Fibroblast of gingiva (primary cell): ENCODE data around the gene ADAMTSL5.
"Not testable (repeated sequence)": the region's sequence is repeated elsewhere in the genome, so short reads cannot be mapped to it uniquely, and the experiment has no call there.

Experiments used
- DNase-seq: peaks from one replicate; pipeline ENCODE4 v3.0.0-alpha.2; 2011; ENCODE audit warnings: low read depth

ADAMTSL5 gene

GRCh38 chr19:1481893-1482360 is 30.9 kb downstream of the ADAMTSL5 start:
- no peak for DNase-seq

- DNase-seq = no peak
These were observed 31.5 kb downstream of the ADAMTSL5 start for GRCh38 chr19:1481224-1481892.

DNA sequence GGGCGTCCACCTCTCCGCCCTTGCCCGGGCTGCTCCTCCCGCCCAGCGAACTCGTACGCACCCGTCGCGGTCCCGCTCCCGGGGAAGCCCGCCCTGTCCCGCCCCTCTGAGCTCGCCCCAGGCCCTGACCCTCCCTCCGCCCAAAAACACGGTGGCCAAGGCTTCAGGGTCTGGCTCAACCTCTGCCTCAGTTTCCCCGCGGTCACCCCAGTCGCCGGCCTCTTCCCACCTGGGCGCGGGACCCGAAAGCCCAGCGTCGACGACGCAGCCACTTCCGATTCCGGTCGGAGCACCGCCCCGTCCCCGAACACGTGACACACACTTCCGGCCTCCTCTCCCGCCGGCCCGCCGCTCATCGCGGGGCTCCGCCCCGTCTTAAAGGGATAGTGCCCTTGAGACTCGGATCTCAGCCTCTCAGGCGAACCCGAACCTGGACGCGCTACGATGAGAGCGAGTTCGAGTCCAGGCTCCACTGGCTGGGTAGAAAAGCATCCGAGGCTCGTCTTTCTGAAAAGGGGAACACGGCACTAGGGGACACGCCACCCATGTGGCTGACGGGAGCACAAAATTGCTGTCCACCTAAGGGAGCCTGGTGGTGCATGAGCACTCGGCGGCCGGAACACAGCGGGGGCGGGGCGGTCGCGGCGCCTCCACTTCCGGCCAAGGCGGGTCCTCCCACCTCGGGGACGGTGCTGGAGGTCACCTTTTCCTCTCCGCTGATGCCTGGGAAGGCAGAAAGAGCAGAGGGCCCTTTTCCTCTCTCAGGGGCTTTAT is 33.7 kb downstream of the ADAMTSL5 start, which contains the start of gene C19orf25:
Gene C19orf25 (minus strand): TSS at position 282 of the 774 bp plus-strand sequence. CDS start 312 bp downstream, outside the sequence.
- DNase-seq = peak; percentile 89

DNA sequence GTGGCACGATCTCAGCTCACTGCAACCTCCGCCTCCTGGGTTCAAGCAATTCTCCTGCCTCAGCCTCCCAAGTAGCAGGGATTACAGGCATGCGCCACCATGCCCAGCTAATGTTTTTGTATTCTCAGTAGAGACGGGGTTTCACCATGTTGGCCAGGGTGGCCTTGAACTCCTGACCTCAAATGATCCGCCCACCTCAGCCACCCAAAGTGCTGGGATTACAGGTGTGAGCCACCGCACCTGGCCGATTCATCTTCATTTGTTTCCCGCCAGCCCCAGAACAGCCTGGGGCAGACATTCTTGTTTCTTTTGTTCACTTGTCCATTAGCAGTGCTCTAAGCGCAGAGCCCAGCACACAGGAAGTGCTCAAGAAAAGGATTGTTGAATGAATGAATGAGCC is 35.8 kb downstream of the ADAMTSL5 start:
- DNase-seq = not testable (repeated sequence)

DNA sequence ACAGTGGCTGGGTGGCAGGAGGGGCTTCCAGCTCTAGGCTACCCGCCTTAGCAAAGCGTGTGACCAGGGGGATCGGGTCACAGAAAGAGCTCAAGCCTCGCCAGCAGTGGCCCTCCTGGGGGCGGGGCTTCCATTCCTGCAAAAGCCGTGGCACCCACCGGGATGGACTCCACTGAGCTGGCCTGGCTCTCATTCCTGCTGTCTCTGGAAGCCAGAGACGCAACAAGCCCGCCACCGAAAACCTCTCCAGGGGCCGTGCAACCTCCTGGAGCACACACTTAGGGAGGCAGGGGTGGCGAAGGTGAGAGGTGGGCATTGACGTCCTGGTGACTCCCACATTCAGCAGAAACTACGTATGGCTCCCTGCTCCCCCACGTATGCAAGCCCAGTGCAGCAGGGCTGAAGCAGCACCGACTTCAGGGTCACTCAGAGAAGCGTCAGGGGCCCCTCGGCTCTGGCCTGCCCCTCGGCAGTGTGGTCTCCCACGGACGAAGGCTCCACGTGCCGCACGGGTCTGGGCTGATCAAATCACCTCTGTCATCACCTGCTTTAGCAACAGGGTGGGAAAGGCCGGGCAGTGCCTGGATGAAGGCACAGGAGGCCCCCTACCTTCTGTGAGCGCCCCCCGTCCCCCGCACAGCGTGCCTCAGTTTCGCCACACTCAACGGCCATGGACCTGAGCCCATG is 36.9 kb downstream of the ADAMTSL5 start:
- no peak for DNase-seq

DNA sequence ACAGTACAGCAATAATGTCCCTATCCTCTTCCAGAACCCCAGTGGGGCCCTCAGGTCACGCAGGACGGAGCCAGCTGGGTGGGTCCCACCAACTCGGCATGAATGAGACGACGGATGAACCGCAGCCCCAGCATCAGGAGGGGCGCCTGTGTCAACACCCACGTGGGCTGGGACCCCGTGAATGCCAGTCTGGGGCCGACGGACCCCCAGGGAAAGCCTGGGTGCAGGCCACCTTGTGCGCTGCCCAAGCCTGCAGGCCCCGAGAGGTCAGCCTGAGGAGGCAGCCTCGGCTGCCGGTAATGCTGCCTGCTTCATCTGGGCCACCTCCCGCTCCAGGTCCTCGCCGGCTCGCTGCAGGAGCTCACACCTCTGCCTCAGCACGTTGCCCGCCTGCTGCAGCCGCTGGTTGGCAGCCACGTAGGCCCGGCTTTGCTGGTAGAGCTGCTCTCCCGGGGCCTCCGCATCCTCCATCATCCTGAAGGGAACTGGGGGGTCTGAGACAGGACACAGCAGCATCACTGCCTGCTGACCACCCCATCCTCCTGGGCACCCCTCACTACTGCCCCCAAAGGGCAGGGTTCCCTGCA is 38.0 kb downstream of the ADAMTSL5 start:
- DNase-seq = no peak

GRCh38 chr19:1474011-1474764 is 38.6 kb downstream of the ADAMTSL5 start:
- no peak for DNase-seq

DNA sequence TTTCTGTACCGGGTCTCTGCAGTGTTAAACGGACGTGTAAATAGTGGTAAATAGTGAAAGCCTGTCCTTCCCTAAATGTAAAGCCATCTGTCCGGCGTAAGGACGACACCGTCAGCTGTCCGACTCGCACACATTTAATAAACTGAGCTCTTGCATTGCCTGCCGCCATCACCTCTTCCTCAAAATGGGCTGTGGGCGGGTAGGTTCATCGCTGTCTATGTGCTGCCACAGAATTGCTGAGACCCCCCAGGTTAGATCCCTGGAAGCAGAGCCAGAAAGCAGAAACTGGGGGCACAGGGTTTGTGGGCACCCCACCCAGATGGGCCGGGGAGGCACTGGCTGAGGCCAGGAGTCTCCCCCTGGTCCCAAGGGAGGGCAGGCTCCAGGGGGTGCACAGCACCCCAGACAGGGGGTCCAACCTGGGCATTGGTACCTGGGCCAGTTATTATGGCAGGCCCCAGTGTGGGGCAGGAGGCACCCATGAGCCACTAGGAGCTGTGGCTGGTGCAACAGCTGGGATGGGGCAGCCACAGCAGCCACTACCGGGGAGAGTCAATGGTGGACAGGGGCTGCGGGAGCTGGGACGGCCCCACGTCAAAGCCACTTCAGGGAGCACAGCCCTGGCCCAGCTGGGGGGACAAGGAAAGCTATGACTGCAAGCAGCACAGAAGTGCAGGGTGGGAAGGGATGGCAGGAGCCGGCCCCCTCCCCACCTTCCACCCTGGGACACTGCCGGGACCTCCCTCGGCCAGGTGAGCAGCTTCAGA is 39.6 kb downstream of the ADAMTSL5 start:
- no peak for DNase-seq

DNA sequence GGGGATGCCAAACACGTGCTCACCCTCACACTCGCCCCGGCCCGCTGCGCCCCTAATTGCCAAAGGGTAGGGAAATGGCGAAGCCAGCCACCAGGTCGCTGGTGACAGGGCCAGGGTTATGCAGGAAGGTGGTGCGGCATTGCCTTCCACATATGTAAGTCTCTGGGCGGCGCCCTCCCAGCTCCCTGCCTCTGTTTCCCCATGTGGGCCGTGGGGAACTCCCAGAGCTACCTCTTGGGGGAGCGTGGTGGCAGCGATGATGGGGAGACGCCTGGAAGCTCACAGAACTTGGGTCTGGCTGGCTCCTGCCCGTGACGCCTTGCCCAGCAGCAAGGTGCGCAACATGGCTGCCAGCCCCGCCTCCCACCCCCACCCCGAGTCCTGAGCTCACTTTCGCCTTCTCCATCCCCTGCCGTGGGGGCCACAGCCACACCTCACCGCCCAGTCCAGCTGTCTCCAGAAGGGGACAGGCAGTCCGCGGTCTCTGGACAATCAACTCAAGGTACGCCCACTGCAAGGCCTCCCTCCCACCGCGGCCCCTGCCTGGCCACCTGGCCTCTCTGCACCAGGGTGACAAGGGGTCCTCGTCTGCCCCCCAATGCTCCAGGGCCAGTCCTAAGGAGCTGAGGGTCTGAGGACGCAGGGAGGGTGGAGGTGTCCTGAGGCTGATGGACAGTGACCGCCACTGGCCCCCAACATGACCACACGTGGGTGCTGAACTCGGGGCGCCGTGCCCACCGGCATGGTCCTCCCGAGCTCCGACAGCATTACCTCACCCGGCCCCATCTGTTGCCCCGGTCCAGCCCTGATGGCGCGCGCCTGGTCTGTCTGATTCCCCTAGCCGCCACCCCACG is 40.4 kb downstream of the ADAMTSL5 start:
- DNase-seq = no peak

DNA sequence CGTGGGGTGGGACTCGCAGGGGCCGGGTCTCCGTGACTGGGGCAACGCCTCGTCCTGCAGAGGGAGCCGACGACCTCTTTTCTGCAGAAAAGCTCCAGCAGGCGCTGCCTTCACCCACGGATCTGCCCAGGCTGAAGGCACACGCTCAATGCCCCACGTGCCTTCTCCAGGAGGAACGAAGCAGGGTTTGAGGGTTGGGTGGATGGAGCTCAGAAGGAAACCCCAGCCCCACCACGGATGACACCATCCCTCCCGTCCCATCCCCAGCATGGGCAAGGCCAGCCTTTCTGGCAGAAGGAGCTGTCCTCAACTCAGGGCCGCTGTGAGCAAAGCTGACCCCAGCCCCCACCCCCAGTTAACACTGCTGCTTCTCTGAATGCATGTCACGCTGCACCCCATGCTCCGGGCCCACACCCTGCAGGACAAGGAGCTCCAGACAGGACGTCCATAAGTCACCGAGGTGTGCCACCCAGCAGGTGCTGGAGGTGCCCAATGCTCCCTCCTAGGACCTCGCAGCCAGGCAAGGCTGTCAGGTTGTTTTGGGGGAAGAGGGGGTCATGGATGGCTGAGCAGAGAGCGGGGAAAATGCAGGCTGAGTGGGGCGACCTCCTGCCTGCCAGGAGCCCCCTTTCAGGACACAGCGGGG is 41.2 kb downstream of the ADAMTSL5 start:
- no peak for DNase-seq

GRCh38 chr19:1471010-1471514 is 41.8 kb downstream of the ADAMTSL5 start:
- DNase-seq = no peak

DNA sequence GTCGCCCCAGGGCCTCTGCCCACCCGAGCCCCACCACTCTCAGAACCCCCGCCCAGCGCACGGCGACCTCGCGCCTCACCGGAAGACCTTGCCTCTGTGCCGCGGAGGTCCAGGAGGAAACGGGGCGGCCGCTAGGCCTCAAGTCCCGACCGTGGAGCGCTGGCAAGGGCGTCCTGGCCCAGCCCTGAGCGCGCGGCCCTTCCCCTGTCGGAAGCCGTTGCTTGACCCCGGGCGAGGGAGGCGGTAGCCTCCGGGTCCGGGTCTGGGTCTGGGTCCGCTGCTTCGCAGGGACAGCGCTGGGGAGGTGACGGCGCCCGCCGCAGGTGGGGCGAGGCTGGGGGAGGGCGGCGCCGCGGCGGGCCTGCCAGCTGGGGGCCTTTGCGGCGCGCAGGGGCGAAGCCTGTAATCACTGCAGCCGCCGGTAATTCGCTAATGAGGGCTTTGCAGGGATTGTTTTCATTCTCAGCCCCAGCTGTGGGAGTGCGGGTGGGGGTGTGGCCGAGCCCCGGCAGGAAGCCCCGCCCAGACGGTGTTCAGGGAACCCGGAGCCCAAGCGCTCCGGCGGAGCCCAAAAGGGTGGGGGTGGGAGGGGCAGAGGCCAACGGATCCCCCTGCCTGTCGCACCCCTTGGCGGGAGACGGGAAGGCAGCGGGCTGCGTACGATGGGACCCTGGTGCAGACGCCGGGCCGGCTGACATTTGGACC is 42.4 kb downstream of the ADAMTSL5 start:
- no peak for DNase-seq

- DNase-seq = no peak
These were observed 42.8 kb downstream of the ADAMTSL5 start for GRCh38 chr19:1470055-1470304.

- DNase-seq = no peak
These were observed 43.4 kb downstream of the ADAMTSL5 start for GRCh38 chr19:1469255-1470054.

DNA sequence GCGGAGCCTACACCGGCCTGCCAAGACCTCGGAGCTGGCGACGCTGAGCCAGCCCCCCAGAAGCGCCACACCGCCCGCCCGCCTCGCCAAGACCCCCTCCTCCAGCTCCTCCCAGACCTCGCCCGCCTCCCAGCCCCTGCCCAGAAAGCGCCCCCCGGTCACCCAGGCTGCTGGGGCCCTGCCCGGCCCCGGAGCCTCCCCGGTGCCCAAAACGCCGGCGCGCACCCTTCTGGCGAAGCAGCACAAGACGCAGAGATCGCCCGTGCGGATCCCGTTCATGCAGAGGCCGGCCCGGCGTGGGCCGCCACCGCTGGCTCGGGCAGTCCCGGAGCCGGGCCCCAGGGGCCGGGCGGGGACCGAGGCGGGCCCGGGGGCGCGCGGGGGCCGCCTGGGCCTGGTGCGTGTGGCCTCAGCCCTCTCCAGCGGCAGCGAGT is 44.0 kb downstream of the ADAMTSL5 start:
- peak; percentile 23 for DNase-seq

DNA sequence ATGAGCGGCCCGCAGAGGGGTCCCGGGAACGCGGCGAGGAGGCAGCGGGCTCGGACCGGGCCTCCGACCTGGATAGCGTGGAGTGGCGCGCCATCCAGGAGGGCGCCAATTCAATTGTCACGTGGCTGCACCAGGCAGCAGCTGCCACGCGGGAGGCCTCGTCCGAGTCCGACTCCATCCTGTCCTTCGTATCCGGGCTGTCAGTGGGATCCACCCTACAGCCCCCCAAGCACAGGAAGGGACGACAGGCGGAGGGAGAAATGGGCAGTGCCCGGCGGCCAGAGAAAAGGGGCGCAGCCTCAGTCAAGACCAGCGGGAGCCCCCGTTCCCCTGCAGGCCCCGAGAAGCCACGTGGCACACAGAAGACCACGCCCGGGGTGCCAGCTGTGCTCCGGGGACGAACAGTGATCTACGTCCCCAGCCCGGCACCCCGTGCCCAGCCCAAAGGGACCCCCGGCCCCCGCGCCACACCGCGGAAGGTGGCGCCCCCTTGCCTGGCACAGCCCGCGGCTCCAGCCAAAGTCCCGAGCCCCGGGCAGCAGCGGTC is 44.5 kb downstream of the ADAMTSL5 start:
- no peak for DNase-seq

GRCh38 chr19:1467490-1468273 is 45.1 kb downstream of the ADAMTSL5 start:
- no peak for DNase-seq
